HepG2 (cell line): ENCODE data around the gene CRTAC1. TPM values are rescaled to one million over a fixed set of nuclear protein-coding genes. Genes with fewer than 3 reads are reported as not detected.

ENCODE experiments used
- ATAC-seq: fragments of 200-7000 bp; cut with Tn5 transposase; 3 replicates; pipeline ENCODE4 v1.9.1; 2020; ENCODE audit warnings: mild to moderate bottlenecking, moderate library complexity
- BruUV-seq: library from RNA; stranded (reverse); fragments of 400-500 nt; replicated peaks from 2 replicates; lab custom pipeline; 2021; lab: Mats Ljungman, UMichigan
- CTCF ChIA-PET: fragments of 300-600 bp; formaldehyde crosslinking; extraction: SDS; loops from one replicate; lab custom pipeline; 2021; ENCODE audit warnings: low total read pairs, inconsistent platforms, low intra/inter-chr PET ratio; lab: Yijun Ruan, JAX
- POLR2A ChIA-PET: fragments of 350-600 bp; sonication (Branson Sonifier 250); formaldehyde crosslinking; loops from one replicate; lab custom pipeline; 2020; ENCODE audit warnings: antibody characterized with exemption, inconsistent platforms; lab: Yijun Ruan, JAX
- DNase-seq: peaks from one replicate; pipeline ENCODE4 v3.0.0-alpha.2; 2015; ENCODE audit warnings: low spot score
- FAIRE-seq: peaks from 3 replicates; lab custom pipeline; 2011; peaks lifted over from hg19 to GRCh38; lab: Jason Lieb, UNC
- H2AFZ ChIP-seq: one replicate; pipeline ENCODE4 v1.6.1; 2011; ENCODE audit warnings: low read length, inconsistent platforms
- H3K27ac ChIP-seq: fragments of 300-600 bp; 3 replicates; pipeline ENCODE4 v1.8.0; 2011; ENCODE audit warnings: mixed run types, mild to moderate bottlenecking, mixed read lengths, low read length, inconsistent platforms; ENCODE audit not compliant: insufficient read depth; ENCODE audit errors: extremely low read length
- H3K27me3 ChIP-seq, 2 experiments: fragments of 200-600 bp in 1 of 2; 2 replicates in 1 of 2; 3 replicates in 1 of 2; pipeline versions ENCODE4 v1.6.0 to v1.8.0; 2011; ENCODE audit warnings: low read length in 2 of 2, mild to moderate bottlenecking in 2 of 2, moderate library complexity in 2 of 2, inconsistent platforms in 1 of 2; ENCODE audit not compliant: insufficient read depth in 2 of 2, control insufficient read depth in 1 of 2
- H3K36me3 ChIP-seq, 2 experiments: fragments of 200-600 bp in 1 of 2; replicated peaks in 1 of 2; 2 replicates in 1 of 2; 3 replicates in 1 of 2; pipeline versions ENCODE4 v1.5.1 to v1.8.0; 2011; ENCODE audit warnings: low read length in 2 of 2, inconsistent platforms in 1 of 2; ENCODE audit not compliant: insufficient read depth in 2 of 2, control insufficient read depth in 1 of 2
- H3K4me1 ChIP-seq: 2 replicates; pipeline ENCODE4 v1.5.1; 2012; ENCODE audit warnings: low read length, inconsistent platforms; ENCODE audit not compliant: insufficient read depth
- H3K4me2 ChIP-seq: 2 replicates; pipeline ENCODE4 v1.6.0; 2011; ENCODE audit warnings: low read depth, low read length, inconsistent platforms
- H3K4me3 ChIP-seq, 3 experiments: fragments of 200-600 bp in 1 of 3; sonication (generic), shearing (Covaris generic) in 1 of 3; replicated peaks in 1 of 3; 2 replicates each; pipeline ENCODE4 v1.5.1; 2011 to 2016; ENCODE audit warnings: low read length in 3 of 3, inconsistent platforms in 2 of 3, low read depth in 2 of 3, mild to moderate bottlenecking in 2 of 3, control low read depth in 1 of 3, mixed read lengths in 1 of 3; ENCODE audit not compliant: insufficient read depth in 1 of 3
- H3K79me2 ChIP-seq: one replicate; pipeline ENCODE4 v1.6.1; 2011; ENCODE audit warnings: low read length, inconsistent platforms; ENCODE audit not compliant: insufficient read depth
- H3K9ac ChIP-seq: 2 replicates; pipeline ENCODE4 v1.6.0; 2011; ENCODE audit warnings: mild to moderate bottlenecking, low read depth, low read length, inconsistent platforms; ENCODE audit not compliant: insufficient read depth
- H3K9me3 ChIP-seq: 2 replicates; pipeline ENCODE4 v1.5.1; 2012; ENCODE audit warnings: mild to moderate bottlenecking, low read length
- H4K20me1 ChIP-seq: 2 replicates; pipeline ENCODE4 v1.6.0; 2011; ENCODE audit warnings: inconsistent platforms, mild to moderate bottlenecking, low read length, moderate library complexity; ENCODE audit not compliant: insufficient read depth
- ARNTL ChIP-seq: sonication (generic); formaldehyde crosslinking; IDR thresholded peaks from 2 replicates; pipeline ENCODE4 v1.4.0; 2020; ENCODE audit warnings: mild to moderate bottlenecking, missing genetic modification reagents
- ATF2 ChIP-seq: sonication (generic); formaldehyde crosslinking; IDR thresholded peaks from 2 replicates; pipeline ENCODE4 v1.4.0; 2020; ENCODE audit warnings: missing genetic modification reagents
- CBFB ChIP-seq: sonication (generic); formaldehyde crosslinking; IDR thresholded peaks from 2 replicates; pipeline ENCODE4 v1.4.0; 2020; ENCODE audit warnings: missing genetic modification reagents
- CSRNP2 ChIP-seq: sonication (generic); formaldehyde crosslinking; conservative IDR thresholded peaks from 2 replicates; pipeline ENCODE4 v1.8.0; 2022; ENCODE audit warnings: low read depth, missing genetic modification reagents
- FOXA3 ChIP-seq: IDR thresholded peaks from 2 replicates; pipeline ENCODE4 v1.6.1; 2016; ENCODE audit warnings: missing genetic modification reagents, missing compliant biosample characterization
- GPBP1L1 ChIP-seq: sonication (generic); formaldehyde crosslinking; IDR thresholded peaks from 2 replicates; pipeline ENCODE4 v1.5.0; 2020; ENCODE audit warnings: mild to moderate bottlenecking, missing genetic modification reagents
- HNRNPL ChIP-seq: fragments of 200-400 bp; formaldehyde crosslinking; IDR thresholded peaks from 2 replicates; pipeline ENCODE4 v1.6.1; 2017; ENCODE audit warnings: mild to moderate bottlenecking, low read depth, low read length
- NR2F2 ChIP-seq: IDR thresholded peaks from 2 replicates; pipeline ENCODE4 v1.6.1; 2012; ENCODE audit warnings: low read depth, inconsistent platforms, borderline replicate concordance
- PHB2 ChIP-seq: fragments of 450-650 bp; IDR thresholded peaks from 2 replicates; pipeline ENCODE4 v1.6.1; 2018; ENCODE audit not compliant: partially characterized antibody
- PLRG1 ChIP-seq: fragments of 450-650 bp; conservative IDR thresholded peaks from 2 replicates; pipeline ENCODE4 v1.6.1; 2016
- PTBP1 ChIP-seq: fragments of 200-400 bp; formaldehyde crosslinking; IDR thresholded peaks from 2 replicates; pipeline ENCODE4 v1.6.1; 2018; ENCODE audit warnings: low read length, low read depth; ENCODE audit not compliant: poor library complexity, severe bottlenecking
- RFX5 ChIP-seq: IDR thresholded peaks from 2 replicates; pipeline ENCODE4 v1.6.1; 2011; ENCODE audit warnings: low read depth, low read length, improper control_type of control experiment
- ZBTB8A ChIP-seq: sonication (generic); formaldehyde crosslinking; IDR thresholded peaks from 2 replicates; pipeline ENCODE4 v1.4.0; 2020; ENCODE audit warnings: mild to moderate bottlenecking, low read depth, missing genetic modification reagents, borderline replicate concordance
- ZNF670 ChIP-seq: sonication (generic); formaldehyde crosslinking; IDR thresholded peaks from 2 replicates; pipeline ENCODE4 v1.8.0; 2022; ENCODE audit warnings: mild to moderate bottlenecking, missing genetic modification reagents, borderline replicate concordance
- ZNF709 ChIP-seq: sonication (generic); formaldehyde crosslinking; IDR thresholded peaks from 2 replicates; pipeline ENCODE4 v1.5.0; 2020; ENCODE audit warnings: mild to moderate bottlenecking, missing genetic modification reagents
- ZNF710 ChIP-seq: sonication (generic); formaldehyde crosslinking; IDR thresholded peaks from 2 replicates; pipeline ENCODE4 v1.5.0; 2020; ENCODE audit warnings: mild to moderate bottlenecking, missing genetic modification reagents, borderline replicate concordance
- ZSCAN21 ChIP-seq: sonication (generic); formaldehyde crosslinking; IDR thresholded peaks from 2 replicates; pipeline ENCODE4 v1.8.0; 2022; ENCODE audit warnings: mild to moderate bottlenecking, missing genetic modification reagents, moderate library complexity, borderline replicate concordance
- ZSCAN22 ChIP-seq: sonication (generic); formaldehyde crosslinking; IDR thresholded peaks from 2 replicates; pipeline ENCODE4 v1.4.0; 2020; ENCODE audit warnings: mild to moderate bottlenecking, missing genetic modification reagents
- WGBS: methylation state at CpG from one replicate; pipeline ENCODE4 v1.1.6; 2017; ENCODE audit warnings: low lambda C conversion rate; 5-methylcytosine and 5-hydroxymethylcytosine counted together
- in situ Hi-C: cut with HindIII; loops from 2 replicates; pipeline ENCODE4 v1.10.0; 2017; ENCODE audit warnings: low pct_unique_long_range_greater_than_20kb; ENCODE audit not compliant: extremely low pct_ligation_motif_present
- intact Hi-C: fragments of 100-400 bp; cut with micrococcal nuclease; formaldehyde crosslinking; loops from one replicate; pipeline ENCODE4 v1.10.0; 2022; ENCODE audit not compliant: unreplicated experiment
- polyA plus RNA-seq, 8 experiments: library from polyadenylated mRNA; depleted of rRNA in 3 of 8; stranded (reverse) in 7 of 8; unstranded in 1 of 8; fragments of >200 nt; fragmentation: Illumina TruSeq in 4 of 8; extraction: Trizol in 4 of 8; gene quantifications; 2 replicates each; pipeline versions ENCODE4 v1.2.1 to v1.2.3, GENCODE V29; 2011 to 2016; ENCODE audit warnings: low read depth in 4 of 8, missing spikeins in 1 of 8, mixed read lengths in 1 of 8; ENCODE audit not compliant: insufficient read depth in 1 of 8
- total RNA-seq, 5 experiments: library from RNA; depleted of rRNA; stranded (reverse); fragments of >200 nt; fragmentation: Illumina TruSeq; extraction: Trizol; gene quantifications; 2 replicates each; pipeline ENCODE4 v1.2.3, GENCODE V29; 2016; ENCODE audit warnings: low read depth in 1 of 5

CRTAC1 gene
- total and polyA plus RNA-seq, 2 of the 13 experiments (the other 11 are each of a cell fraction or from before 2014, with no cell fraction given), result not detected

- intact Hi-C loops, result no loop called here
- DNase-seq, result no peak
- Histone ChIP-seq H3K4me1 (no peaks in the 10 kb centered on the region), H3K4me2 (no peak overlapping the region), H3K27ac (no peak overlapping the region), H3K27me3 (peaks cover 7 to 49% of the 10 kb centered on the region in 2 experiments; a peak in 4 of 5 replicates), H3K4me3 (no peak overlapping the region), H3K9me3 (no peaks in the 10 kb centered on the region), H3K79me2 (no peaks in the 10 kb centered on the region), H2AFZ (no peak overlapping the region), H4K20me1 (0 out of 2 replicates have a peak, but pooled peaks cover 3% of the 10 kb centered on the region), H3K9ac (no peak overlapping the region), H3K36me3 (no peaks in the 10 kb centered on the region)
- ATAC-seq, result no peak; the same call in 2 of the 3 replicates
- no peak for FAIRE-seq
- in situ Hi-C loops, result no loop called here
- WGBS, result 63% methylated on average over 23 of the region's 44 CpGs
- BruUV-seq, result no TSS peak
- ChIA-PET CTCF (no interaction called here), POLR2A (no interaction called here)
- TF ChIP-seq GPBP1L1 (CRISPR knock-in tag) (no peak), CBFB (CRISPR knock-in tag) (no peak), ZBTB8A (no peak), FOXA3 (CRISPR knock-in tag) (no peak), PLRG1 (no peak), RFX5 (no peak), HNRNPL (no peak), PTBP1 (no peak), ZNF709 (no peak), NR2F2 (no peak), CSRNP2 (no peak), PHB2 (no peak), ZNF710 (CRISPR knock-in tag) (no peak), ZSCAN21 (no peak), ZNF670 (CRISPR knock-in tag) (no peak), ZSCAN22 (no peak), ARNTL (CRISPR knock-in tag) (no peak), ATF2 (no peak)
Observed at GRCh38 chr10:98029149-98030092, 1.0 kb downstream of the CRTAC1 start.
